Progenitor cell of endocrine pancreas (in vitro differentiated cells): ENCODE measurements around the gene LRP11. TPM values are rescaled to one million over a fixed set of nuclear protein-coding genes. Genes with fewer than 3 reads are reported as not detected.

Source experiments
- DNase-seq: peaks from one replicate; pipeline ENCODE4 v3.0.0; 2021; ENCODE audit warnings: low spot score; ENCODE audit not compliant: unreplicated experiment
- H3K27ac Mint-ChIP-seq: 2 replicates; pipeline ENCODE4 v1.8.0; 2021; ENCODE audit warnings: mild to moderate bottlenecking, moderate library complexity, mixed read lengths
- H3K27me3 Mint-ChIP-seq: 2 replicates; pipeline ENCODE4 v1.8.0; 2021; ENCODE audit warnings: mixed read lengths
- H3K36me3 Mint-ChIP-seq: 2 replicates; pipeline ENCODE4 v1.8.0; 2022; ENCODE audit warnings: mixed read lengths; ENCODE audit not compliant: insufficient read depth
- H3K4me1 Mint-ChIP-seq: 2 replicates; pipeline ENCODE4 v1.8.0; 2021; ENCODE audit warnings: low read depth, mixed read lengths
- H3K4me3 Mint-ChIP-seq: 2 replicates; pipeline ENCODE4 v1.8.0; 2021; ENCODE audit warnings: low read depth, mild to moderate bottlenecking, moderate library complexity, mixed read lengths
- H3K9me3 Mint-ChIP-seq: 2 replicates; pipeline ENCODE4 v1.8.0; 2021; ENCODE audit warnings: low read depth, mixed read lengths
- CTCF ChIP-seq: fragments of 200-600 bp; sonication (generic); IDR thresholded peaks from one replicate; pipeline ENCODE4 v1.5.0; 2021; ENCODE audit warnings: antibody characterized with exemption, mild to moderate bottlenecking; ENCODE audit not compliant: unreplicated experiment
- total RNA-seq: library from RNA; stranded (reverse); gene quantifications from 2 replicates; pipeline ENCODE4 v1.2.1, GENCODE V29; 2021

The LRP11 gene
- total RNA-seq, 1 donor from 2014 or later = 63.3 TPM

GRCh38 chr6:149877659-149878058, 13.5 kb upstream of the LRP11 start:
- peaks cover 60% of the 10 kb centered on the region for H3K27me3 Mint-ChIP-seq
- H3K9me3 Mint-ChIP-seq = peaks cover 7% of the 10 kb centered on the region
- no peak for TF ChIP-seq CTCF
- H3K36me3 Mint-ChIP-seq = no peaks in the 10 kb centered on the region
- DNase-seq = no peak
- no peak overlapping the region for H3K4me3 Mint-ChIP-seq
- no peaks in the 10 kb centered on the region for H3K4me1 Mint-ChIP-seq
- no peak overlapping the region for H3K27ac Mint-ChIP-seq

GRCh38 chr6:149876241-149876933, 12.2 kb upstream of the LRP11 start:
- H3K4me3 Mint-ChIP-seq = no peak overlapping the region
- H3K4me1 Mint-ChIP-seq = no peaks in the 10 kb centered on the region
- no peak for TF ChIP-seq CTCF
- H3K27ac Mint-ChIP-seq = no peak overlapping the region
- H3K36me3 Mint-ChIP-seq = no peaks in the 10 kb centered on the region
- no peak for DNase-seq
- H3K27me3 Mint-ChIP-seq = peaks cover 53% of the 10 kb centered on the region
- peaks cover 10% of the 10 kb centered on the region for H3K9me3 Mint-ChIP-seq

- TF ChIP-seq CTCF = no peak
Observed at GRCh38 chr6:149872233-149872632, 8.1 kb upstream of the LRP11 start.

GRCh38 chr6:149871182-149871581, 7.0 kb upstream of the LRP11 start:
- Mint-ChIP-seq H3K27ac (no peak overlapping the region), H3K4me1 (peaks cover 9% of the 10 kb centered on the region), H3K27me3 (peaks cover 35% of the 10 kb centered on the region), H3K9me3 (peaks cover 10% of the 10 kb centered on the region), H3K4me3 (no peak overlapping the region), H3K36me3 (no peaks in the 10 kb centered on the region)
- TF ChIP-seq CTCF = no peak
- no peak for DNase-seq

More at GRCh38 chr6:149872233-149872632, 8.1 kb upstream of the LRP11 start:
- H3K4me3 Mint-ChIP-seq = no peak overlapping the region
- no peaks in the 10 kb centered on the region for H3K36me3 Mint-ChIP-seq
- peaks cover 9% of the 10 kb centered on the region for H3K4me1 Mint-ChIP-seq
- H3K27ac Mint-ChIP-seq = no peak overlapping the region
- no peak for DNase-seq
- peaks cover 32% of the 10 kb centered on the region for H3K27me3 Mint-ChIP-seq
- peaks cover 10% of the 10 kb centered on the region for H3K9me3 Mint-ChIP-seq

- no peak for DNase-seq
- peaks cover 10% of the 10 kb centered on the region for H3K9me3 Mint-ChIP-seq
- H3K27ac Mint-ChIP-seq = no peak overlapping the region
- peaks cover 9% of the 10 kb centered on the region for H3K4me1 Mint-ChIP-seq
- peaks cover 38% of the 10 kb centered on the region for H3K27me3 Mint-ChIP-seq
- H3K4me3 Mint-ChIP-seq = no peak overlapping the region
- TF ChIP-seq CTCF = no peak
- no peaks in the 10 kb centered on the region for H3K36me3 Mint-ChIP-seq
Observed at GRCh38 chr6:149869275-149869892, 5.2 kb upstream of the LRP11 start.
